Measurements from ENCODE around the gene ITFG2.

The ITFG2 gene

GRCh38 chr12:2779281-2779680, 33.2 kb upstream of the ITFG2 start:
- intact Hi-C loops (cut with DNase I; ENCODE audit: low total_unique reads): loop anchor here (10.0 kb wide), 1 partner anchor 94 kb away; no protein-coding TSS in a partner anchor
- no peak overlapping the region for H3K4me3 ChIP-seq
- H3K27ac ChIP-seq: no peak overlapping the region
- no peaks in the 10 kb centered on the region for H3K36me3 ChIP-seq
- H3K9me3 ChIP-seq: no peaks in the 10 kb centered on the region
- H3K27me3 ChIP-seq: peaks cover 0 to 12% of the 10 kb centered on the region in 2 donors
- TF ChIP-seq CTCF (IDR thresholded peaks at IDR 0.05): no peak
- peaks cover 0 to 10% (median 7%) of the 10 kb centered on the region in 4 donors for H3K4me1 ChIP-seq
- no peak for DNase-seq

DNA sequence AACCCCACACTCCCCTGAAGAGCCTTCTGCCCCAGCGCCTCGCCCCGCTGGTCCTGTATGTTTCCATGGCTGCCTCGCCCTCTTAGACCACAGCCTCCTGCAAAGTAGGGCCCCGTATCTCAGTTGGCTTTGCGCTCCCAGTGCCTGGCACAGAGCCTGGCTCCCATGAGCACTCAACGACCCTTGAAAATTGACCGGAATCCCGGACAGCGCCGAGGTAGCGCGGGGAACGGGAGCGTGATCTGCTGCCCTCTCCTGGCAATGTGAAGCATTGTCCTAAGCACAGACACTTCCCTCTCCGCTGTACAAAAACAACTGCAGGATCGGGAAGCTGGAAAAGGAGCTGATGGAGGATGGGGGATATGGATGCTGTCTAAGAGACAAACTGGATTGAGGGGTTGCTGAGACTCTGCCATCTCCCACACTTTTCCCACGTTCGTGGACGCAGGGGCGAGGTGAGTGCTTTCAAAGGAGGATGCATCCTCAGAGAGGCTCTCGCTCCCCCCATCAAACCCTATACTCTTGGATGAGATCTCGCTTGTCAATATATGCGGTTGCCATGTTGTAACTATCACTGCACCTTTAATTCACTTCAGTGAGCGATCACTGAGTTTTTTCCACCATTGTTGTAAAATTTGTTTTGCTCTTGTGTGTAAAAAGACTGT, 28.4 kb upstream of the ITFG2 start:
- Histone ChIP-seq H3K4me3 (peak overlapping the region; percentile 13 to 29), H3K27ac (no peak overlapping the region), H3K9me3 (no peaks in the 10 kb centered on the region), H3K36me3 (no peaks in the 10 kb centered on the region), H3K27me3 (peaks cover 0 to 6% of the 10 kb centered on the region in 2 donors), H3K4me1 (peaks cover 0 to 11% (median 8%) of the 10 kb centered on the region in 4 donors)
- intact Hi-C loops (cut with DNase I; ENCODE audit: low total_unique reads): no loop called here
- TF ChIP-seq CTCF (IDR thresholded peaks at IDR 0.05): peak; percentile 83 to 93
- peak in 1 of 2 donors; percentile 44 for DNase-seq

DNA sequence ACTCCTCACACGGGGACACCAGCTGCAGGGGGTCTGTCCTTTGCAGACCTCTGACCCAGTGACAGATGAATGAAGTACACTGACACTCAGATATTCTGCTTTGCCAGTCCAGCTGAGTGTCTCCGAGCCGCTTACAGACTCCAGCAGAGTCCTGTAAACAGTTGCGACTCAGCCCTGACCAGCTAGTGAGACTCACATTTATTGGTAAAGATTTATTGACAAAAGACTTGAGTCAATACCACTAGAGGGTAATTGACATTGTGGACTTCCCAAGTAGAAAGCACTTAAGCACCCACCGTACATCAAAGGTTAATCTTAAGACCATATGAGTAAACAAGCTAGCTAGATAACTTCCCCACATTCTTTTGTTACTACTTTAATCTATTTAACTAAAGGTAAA, 27.5 kb upstream of the ITFG2 start:
- Histone ChIP-seq H3K9me3 (no peaks in the 10 kb centered on the region), H3K27ac (no peak overlapping the region), H3K4me3 (no peak overlapping the region), H3K36me3 (no peaks in the 10 kb centered on the region), H3K4me1 (peaks cover 0 to 11% (median 8%) of the 10 kb centered on the region in 4 donors), H3K27me3 (peaks cover 0 to 6% of the 10 kb centered on the region in 2 donors)
- no peak for TF ChIP-seq CTCF (IDR thresholded peaks at IDR 0.05)
- intact Hi-C loops (cut with DNase I; ENCODE audit: low total_unique reads): no loop called here
- DNase-seq: no peak

GRCh38 chr12:2791089-2791488, 21.4 kb upstream of the ITFG2 start:
- DNase-seq: no peak
- Histone ChIP-seq H3K4me3 (no peak overlapping the region), H3K4me1 (peaks cover 0 to 10% (median 2%) of the 10 kb centered on the region in 4 donors), H3K27ac (no peak overlapping the region), H3K9me3 (no peaks in the 10 kb centered on the region), H3K27me3 (no peaks in the 10 kb centered on the region), H3K36me3 (no peaks in the 10 kb centered on the region)
- no peak for TF ChIP-seq CTCF (IDR thresholded peaks at IDR 0.05)
- intact Hi-C loops (cut with DNase I; ENCODE audit: low total_unique reads): no loop called here

DNA sequence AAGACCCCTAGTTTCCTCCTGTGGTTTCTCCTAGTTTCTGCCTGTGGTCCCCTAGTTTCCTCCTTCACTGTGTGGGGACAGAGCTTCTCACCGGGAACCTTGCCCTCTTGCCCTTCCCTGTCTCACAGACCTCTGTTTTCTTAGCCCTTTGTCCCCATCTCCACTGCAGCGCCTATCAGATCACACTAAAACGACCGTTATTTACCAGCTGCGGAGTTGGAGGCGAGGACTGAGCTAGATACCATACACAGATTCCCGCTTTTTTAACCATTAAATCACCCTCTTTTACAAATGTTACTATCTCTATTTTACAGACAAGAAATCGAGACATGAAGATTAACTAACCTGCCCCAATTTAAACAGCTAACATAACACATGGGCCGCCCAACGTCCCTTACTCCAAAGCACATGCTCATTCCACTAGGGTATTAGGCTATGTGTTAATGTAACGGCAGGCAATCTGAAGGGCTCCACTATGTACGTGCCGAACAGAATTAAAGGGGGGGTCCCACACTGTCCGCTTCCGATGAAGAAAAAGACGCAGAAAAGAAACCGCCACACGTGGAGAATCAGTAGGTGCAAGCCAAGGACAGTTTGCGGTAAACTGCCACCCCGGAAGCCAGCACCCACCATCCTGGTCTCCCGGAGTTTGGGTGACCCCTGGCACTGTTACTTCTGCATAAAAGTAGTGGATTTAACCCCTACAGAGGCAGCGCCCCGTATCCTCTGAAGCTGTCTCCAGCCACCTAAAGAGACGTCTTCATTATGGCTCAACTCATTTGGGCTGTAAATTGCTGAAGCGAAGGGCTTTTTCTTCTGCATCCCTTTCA, 19.6 kb upstream of the ITFG2 start:
- no peak for DNase-seq
- Histone ChIP-seq H3K4me3 (no peak overlapping the region), H3K27me3 (no peaks in the 10 kb centered on the region), H3K9me3 (no peaks in the 10 kb centered on the region), H3K36me3 (peaks cover 6 to 10% (median 7%) of the 10 kb centered on the region in 3 donors), H3K4me1 (peaks cover 0 to 28% (median 14%) of the 10 kb centered on the region in 4 donors), H3K27ac (no peak overlapping the region)
- TF ChIP-seq CTCF (IDR thresholded peaks at IDR 0.05): no peak
- intact Hi-C loops (cut with DNase I; ENCODE audit: low total_unique reads): no loop called here
